HEK293T (cell line): Measurements from ENCODE around the gene ADAMTS15.

Experiments
- ARNT ChIP-seq: fragments of 450-650 bp; IDR thresholded peaks from 2 replicates; pipeline ENCODE4 v1.6.1; 2017; ENCODE audit warnings: mild to moderate bottlenecking
- FOXA1 ChIP-seq: fragments of 450-650 bp; IDR thresholded peaks from 2 replicates; pipeline ENCODE4 v1.6.1; 2016; ENCODE audit warnings: mild to moderate bottlenecking
- FOXK2 ChIP-seq: fragments of 450-650 bp; IDR thresholded peaks from 2 replicates; pipeline ENCODE4 v1.6.1; 2016; ENCODE audit warnings: mild to moderate bottlenecking
- FOXM1 ChIP-seq: fragments of 450-650 bp; IDR thresholded peaks from 2 replicates; pipeline ENCODE4 v1.6.1; 2017; ENCODE audit warnings: mild to moderate bottlenecking, borderline replicate concordance
- L3MBTL2 ChIP-seq: fragments of 450-650 bp; conservative IDR thresholded peaks from 2 replicates; pipeline ENCODE4 v1.6.1; 2016; ENCODE audit warnings: mild to moderate bottlenecking
- LEF1 ChIP-seq: fragments of 450-650 bp; IDR thresholded peaks from 2 replicates; pipeline ENCODE4 v1.6.1; 2017; ENCODE audit warnings: mild to moderate bottlenecking, borderline replicate concordance
- SP1 ChIP-seq: fragments of 450-650 bp; IDR thresholded peaks from 2 replicates; pipeline ENCODE4 v1.6.1; 2017
- SUZ12 ChIP-seq: fragments of 450-650 bp; IDR thresholded peaks from 2 replicates; pipeline ENCODE4 v1.6.1; 2016; ENCODE audit warnings: mild to moderate bottlenecking
- TARDBP ChIP-seq: fragments of 450-650 bp; IDR thresholded peaks from 2 replicates; pipeline ENCODE4 v1.6.1; 2016
- ZNF384 ChIP-seq: fragments of 450-650 bp; IDR thresholded peaks from 2 replicates; pipeline ENCODE4 v1.6.1; 2016

DNA sequence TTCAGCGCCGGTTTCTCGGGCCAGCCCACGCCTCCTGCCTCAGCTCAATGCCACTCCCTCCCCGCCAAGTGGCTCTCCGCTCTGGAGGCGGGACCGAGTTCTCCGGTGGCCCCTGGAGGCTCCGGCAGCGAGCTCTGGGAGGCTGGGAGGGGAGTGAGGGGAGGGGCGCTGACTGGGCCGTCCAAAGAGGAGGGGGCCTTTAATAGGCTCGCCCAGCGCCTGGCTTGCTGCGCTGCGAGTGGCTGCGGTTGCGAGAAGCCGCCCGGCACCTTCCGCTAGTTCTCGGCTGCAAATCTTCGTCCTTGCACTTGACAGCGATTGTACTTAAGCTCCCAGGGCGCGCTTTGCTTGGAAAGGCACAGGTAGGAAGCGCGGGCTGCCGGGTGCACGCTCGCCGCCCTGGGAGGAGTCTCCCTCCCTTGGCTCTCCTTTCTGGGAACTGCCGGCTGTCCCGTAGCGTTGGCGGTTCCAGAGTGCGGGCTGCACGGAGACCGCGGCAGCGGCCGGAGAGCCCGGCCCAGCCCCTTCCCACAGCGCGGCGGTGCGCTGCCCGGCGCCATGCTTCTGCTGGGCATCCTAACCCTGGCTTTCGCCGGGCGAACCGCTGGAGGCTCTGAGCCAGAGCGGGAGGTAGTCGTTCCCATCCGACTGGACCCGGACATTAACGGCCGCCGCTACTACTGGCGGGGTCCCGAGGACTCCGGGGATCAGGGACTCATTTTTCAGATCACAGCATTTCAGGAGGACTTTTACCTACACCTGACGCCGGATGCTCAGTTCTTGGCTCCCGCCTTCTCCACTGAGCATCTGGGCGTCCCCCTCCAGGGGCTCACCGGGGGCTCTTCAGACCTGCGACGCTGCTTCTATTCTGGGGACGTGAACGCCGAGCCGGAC is at the start of gene ADAMTS15:
- TF ChIP-seq ZNF384 (no peak), L3MBTL2 (0 out of 2 replicates have a peak, but pooled peaks have one; percentile 32), FOXA1 (no peak), SP1 (no peak), TARDBP (no peak), FOXM1 (no peak), ARNT (no peak), LEF1 (no peak), FOXK2 (no peak), SUZ12 (no peak)
